Muscle layer of duodenum (tissue), 2 donors: Measurements from ENCODE around the gene ETFA.
"Not testable (repeated sequence)": the region's sequence is repeated elsewhere in the genome, so short reads cannot be mapped to it uniquely, and the experiment has no call there.

ENCODE experiments used
- H3K27ac ChIP-seq: one replicate; pipeline ENCODE4 v1.7.0; 2013; ENCODE audit warnings: mild to moderate bottlenecking, low read length
- H3K27me3 ChIP-seq: one replicate; pipeline ENCODE4 v1.7.0; 2013; ENCODE audit warnings: low read depth, mild to moderate bottlenecking, control low read depth, low read length
- H3K36me3 ChIP-seq, 2 donors: one replicate each; pipeline ENCODE4 v1.7.0; 2013; ENCODE audit warnings: low read length in 2 of 2, control low read depth in 1 of 2, mild to moderate bottlenecking in 1 of 2; ENCODE audit not compliant: insufficient read depth in 2 of 2, control insufficient read depth in 1 of 2
- H3K4me1 ChIP-seq, 2 donors: one replicate each; pipeline ENCODE4 v1.7.0; 2013; ENCODE audit warnings: low read length in 2 of 2, mild to moderate bottlenecking in 2 of 2, control low read depth in 1 of 2, moderate library complexity in 1 of 2; ENCODE audit not compliant: insufficient read depth in 2 of 2, control insufficient read depth in 1 of 2
- H3K4me3 ChIP-seq, 2 donors: one replicate each; pipeline ENCODE4 v1.7.0; 2013; ENCODE audit warnings: low read length in 2 of 2, low read depth in 1 of 2, mild to moderate bottlenecking in 1 of 2
- H3K9me3 ChIP-seq, 2 donors: one replicate each; pipeline ENCODE4 v1.7.0; 2013; ENCODE audit warnings: low read length in 2 of 2, control low read depth in 1 of 2, mild to moderate bottlenecking in 1 of 2; ENCODE audit not compliant: control insufficient read depth in 1 of 2
- donor health status: healthy.

The ETFA gene

DNA sequence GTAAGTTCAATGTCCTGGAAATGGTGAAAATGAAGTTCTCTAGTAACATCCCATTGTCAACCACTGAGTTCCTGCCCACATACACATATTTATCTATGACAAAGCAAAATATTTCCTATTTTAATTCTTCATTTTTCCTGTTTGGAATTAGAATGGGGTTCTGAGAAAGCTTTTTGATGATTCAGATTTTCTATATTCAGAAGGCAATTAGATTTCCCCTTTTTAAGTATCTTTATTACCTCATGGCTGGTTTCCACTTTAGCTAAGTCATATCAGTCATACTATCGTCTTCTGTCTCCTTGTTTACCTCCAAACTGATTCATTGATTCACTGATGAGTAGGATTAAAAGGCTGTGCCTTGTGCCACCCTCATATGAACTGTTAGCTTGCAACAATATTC, 17.9 kb downstream of the ETFA start:
- Histone ChIP-seq H3K27me3 (no peaks in the 10 kb centered on the region), H3K9me3 (no peaks in the 10 kb centered on the region)

DNA sequence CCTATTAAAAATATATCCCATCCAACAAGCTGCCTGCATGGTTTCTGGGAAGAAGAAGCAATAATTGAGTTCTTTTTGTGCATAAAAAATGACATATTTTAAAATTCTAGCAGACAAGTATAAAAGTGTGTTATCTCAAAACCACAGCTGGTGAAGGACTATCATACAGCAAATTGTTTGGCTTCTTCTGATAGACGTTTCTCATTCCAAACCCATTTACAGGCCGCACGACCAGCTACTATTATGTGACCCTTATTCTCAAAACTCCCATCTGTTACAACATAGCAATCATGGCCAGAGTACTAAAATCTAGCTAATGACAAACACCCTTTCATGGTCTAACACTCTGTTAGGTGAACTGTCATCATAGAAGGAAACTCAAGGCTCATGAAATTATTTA, 21.7 kb downstream of the ETFA start:
- H3K4me3 ChIP-seq = no peak overlapping the region
- H3K36me3 ChIP-seq = peaks cover 12 to 13% of the 10 kb centered on the region in 2 donors
- no peaks in the 10 kb centered on the region for H3K27me3 ChIP-seq
- H3K4me1 ChIP-seq = peaks cover 0 to 5% of the 10 kb centered on the region in 2 donors
- H3K9me3 ChIP-seq = no peaks in the 10 kb centered on the region
- H3K27ac ChIP-seq = no peak overlapping the region

More for the DNA sequence above, 17.9 kb downstream of the ETFA start:
- Histone ChIP-seq H3K4me1 (peaks cover 0 to 5% of the 10 kb centered on the region in 2 donors), H3K36me3 (peaks cover 0 to 8% of the 10 kb centered on the region in 2 donors), H3K4me3 (no peak overlapping the region), H3K27ac (no peak overlapping the region)

DNA sequence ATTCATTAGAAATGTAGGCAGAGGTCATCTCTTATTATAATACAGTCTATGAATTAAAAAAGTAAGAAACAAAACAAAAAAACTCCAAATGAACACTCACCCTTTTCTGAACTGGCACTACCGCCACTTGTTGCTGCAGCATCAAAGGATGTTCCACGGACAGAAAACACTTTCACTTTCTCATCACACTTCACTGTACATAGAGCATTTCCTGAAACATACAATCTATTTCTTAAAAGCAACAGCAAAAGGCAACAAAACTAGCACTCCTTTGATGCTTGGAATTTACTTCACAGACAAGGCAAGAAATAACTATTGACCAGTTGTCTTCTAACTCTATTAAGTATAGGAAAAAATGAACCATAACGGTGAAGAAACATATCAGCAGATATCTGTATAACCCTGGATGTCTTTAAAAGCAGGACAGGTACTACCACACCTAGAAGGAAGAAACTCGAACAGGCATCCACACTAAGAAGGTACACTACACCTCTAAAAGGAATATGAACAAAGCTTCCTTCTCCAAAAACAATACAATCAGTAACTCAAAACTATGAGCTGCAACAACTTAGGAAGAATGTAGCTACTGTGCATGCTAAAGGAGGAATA, 24.9 kb downstream of the ETFA start:
- Histone ChIP-seq H3K4me1 (no peaks in the 10 kb centered on the region), H3K27ac (no peak overlapping the region), H3K27me3 (no peaks in the 10 kb centered on the region), H3K9me3 (no peaks in the 10 kb centered on the region), H3K4me3 (peak overlapping the region in 1 of 2 donors; percentile 31), H3K36me3 (peaks cover 29% of the 10 kb centered on the region in 2 donors)

DNA sequence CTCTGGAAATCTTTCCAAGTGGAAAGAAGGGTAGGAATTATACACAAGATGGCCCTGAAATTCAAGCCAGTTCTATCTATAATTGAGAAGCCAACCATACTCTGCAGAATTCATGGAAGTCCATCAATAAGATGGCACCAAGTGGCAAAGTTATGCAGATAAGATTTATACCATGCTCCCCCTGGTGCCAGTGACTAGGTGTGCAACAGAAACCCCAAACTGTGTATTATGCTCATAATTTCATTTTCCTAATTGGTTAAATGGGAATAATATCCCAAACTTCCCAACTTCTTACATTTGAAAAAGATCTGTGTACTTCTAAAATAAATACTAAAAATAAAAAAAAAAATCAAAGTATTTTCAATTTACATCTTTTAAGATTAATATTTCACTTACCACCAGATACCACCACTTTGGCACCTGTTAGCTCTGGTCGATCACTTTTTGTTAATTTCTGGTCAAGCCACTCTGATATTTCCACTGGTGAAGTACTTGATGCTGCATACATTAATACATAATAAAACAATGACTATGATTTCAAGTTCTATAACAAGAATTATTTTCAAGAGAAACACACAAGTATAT, 25.9 kb downstream of the ETFA start:
- Histone ChIP-seq H3K4me3 (no peak overlapping the region), H3K36me3 (peaks cover 24 to 31% of the 10 kb centered on the region in 2 donors), H3K27ac (no peak overlapping the region)

DNA sequence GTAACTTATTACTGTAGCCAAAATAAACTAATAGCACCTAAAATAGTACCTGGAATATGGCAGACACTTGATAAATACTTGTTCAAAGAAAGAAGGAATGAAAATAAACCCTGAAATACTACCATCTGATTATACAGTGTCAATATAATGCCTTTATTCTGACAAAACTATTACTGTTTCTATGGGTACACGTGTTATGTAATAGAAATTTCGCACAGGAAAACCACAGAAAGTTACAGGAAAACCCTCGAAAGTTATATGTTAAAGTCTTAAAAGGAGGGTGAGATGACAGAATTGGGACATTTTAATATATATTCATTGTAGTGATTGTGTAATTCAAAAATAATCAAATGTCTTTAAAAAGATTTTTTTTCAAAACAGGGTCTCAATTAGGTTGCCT, 28.8 kb downstream of the ETFA start:
- Histone ChIP-seq H3K27me3 (no peaks in the 10 kb centered on the region), H3K36me3 (peaks cover 29 to 52% of the 10 kb centered on the region in 2 donors), H3K9me3 (no peaks in the 10 kb centered on the region), H3K27ac (no peak overlapping the region), H3K4me1 (no peaks in the 10 kb centered on the region), H3K4me3 (no peak overlapping the region)

More for the DNA sequence above, 25.9 kb downstream of the ETFA start:
- no peaks in the 10 kb centered on the region for H3K27me3 ChIP-seq
- no peaks in the 10 kb centered on the region for H3K4me1 ChIP-seq
- H3K9me3 ChIP-seq = no peaks in the 10 kb centered on the region

DNA sequence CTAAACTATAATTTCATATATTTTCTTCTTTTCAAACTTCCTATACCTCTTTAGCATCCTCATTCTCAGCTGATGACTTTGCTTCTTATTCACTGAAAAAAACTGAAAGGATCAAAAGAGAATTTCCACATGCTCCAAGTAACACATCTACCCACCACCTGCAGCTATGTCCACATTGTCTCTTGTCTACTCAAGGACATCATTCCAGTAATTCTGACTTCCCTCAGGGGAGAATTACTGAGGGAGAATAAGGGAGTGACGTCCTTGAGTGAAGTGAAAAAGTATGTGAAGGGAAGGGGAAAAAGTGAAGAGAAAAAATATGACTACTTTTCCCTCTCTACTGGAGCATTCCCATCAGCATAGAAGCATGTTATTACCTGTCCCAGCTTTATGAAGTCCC, 32.6 kb downstream of the ETFA start:
- peaks cover 30 to 53% of the 10 kb centered on the region in 2 donors for H3K36me3 ChIP-seq

DNA sequence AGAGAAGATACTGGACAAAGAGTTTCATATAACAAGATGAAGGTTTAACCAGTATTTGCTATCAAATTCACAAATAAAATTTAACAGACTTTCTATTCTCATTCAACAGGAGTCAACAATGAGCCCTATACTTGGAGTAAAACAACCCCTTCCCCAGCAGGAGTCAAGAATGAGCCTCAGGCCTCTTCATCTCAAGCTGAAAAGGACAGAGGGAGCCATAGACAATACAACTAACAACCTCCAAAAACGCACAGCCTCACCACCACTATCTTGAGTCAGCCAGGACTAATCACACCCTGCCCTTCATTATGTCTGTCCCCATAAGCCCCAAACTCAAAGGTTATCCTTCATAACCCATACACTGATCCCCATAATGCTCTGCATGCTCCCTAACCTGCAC, 36.4 kb downstream of the ETFA start:
- no peak overlapping the region for H3K4me3 ChIP-seq
- no peaks in the 10 kb centered on the region for H3K4me1 ChIP-seq
- no peak overlapping the region for H3K27ac ChIP-seq
- H3K27me3 ChIP-seq = no peaks in the 10 kb centered on the region
- H3K36me3 ChIP-seq = peaks cover 23 to 56% of the 10 kb centered on the region in 2 donors
- H3K9me3 ChIP-seq = no peaks in the 10 kb centered on the region

More for the DNA sequence above, 32.6 kb downstream of the ETFA start:
- Histone ChIP-seq H3K9me3 (no peaks in the 10 kb centered on the region), H3K27me3 (no peaks in the 10 kb centered on the region), H3K4me1 (no peaks in the 10 kb centered on the region), H3K27ac (no peak overlapping the region), H3K4me3 (no peak overlapping the region)

DNA sequence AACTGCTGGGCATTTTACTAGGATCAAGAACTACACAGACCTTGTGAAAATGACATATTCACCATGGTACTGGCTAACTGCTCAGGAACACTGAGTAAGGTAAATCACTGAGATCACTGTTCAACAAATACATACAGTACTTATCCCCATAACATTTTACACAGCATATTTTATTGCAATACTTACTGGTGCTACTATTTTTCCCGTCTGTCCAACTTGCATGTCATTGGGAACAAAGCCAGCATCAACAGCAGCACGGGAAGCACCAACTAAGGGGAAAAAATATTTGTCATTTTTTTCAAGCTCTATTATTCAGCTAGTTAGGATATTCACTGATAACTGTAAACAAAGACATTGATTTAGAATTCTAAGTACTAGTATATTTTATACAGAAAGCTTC, 37.0 kb downstream of the ETFA start:
- Histone ChIP-seq H3K4me3 (no peak overlapping the region), H3K9me3 (no peaks in the 10 kb centered on the region), H3K4me1 (no peaks in the 10 kb centered on the region), H3K36me3 (peaks cover 23 to 54% of the 10 kb centered on the region in 2 donors), H3K27ac (no peak overlapping the region), H3K27me3 (no peaks in the 10 kb centered on the region)

DNA sequence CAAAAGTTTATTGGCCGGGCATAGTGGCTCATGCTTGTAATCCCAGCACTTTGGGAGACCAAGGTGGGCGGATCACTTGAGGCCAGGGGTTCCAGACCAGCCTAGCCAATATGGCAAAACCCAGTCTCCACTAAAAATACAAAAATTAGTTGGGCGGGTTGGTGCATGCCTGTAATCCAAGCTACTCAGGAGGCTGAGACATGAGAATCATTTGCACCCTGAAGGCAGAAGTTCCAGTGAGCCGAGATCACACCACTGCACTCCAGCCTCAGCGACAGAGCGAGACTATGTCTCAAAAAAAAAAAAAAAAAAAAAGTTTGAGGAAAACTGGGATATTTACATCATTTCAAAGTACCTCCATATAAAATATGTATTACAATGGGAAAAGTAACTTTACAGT, 40.4 kb downstream of the ETFA start:
- Histone ChIP-seq H3K36me3 (peaks cover 21 to 52% of the 10 kb centered on the region in 2 donors), H3K4me3 (no peak overlapping the region), H3K9me3 (no peaks in the 10 kb centered on the region), H3K27ac (no peak overlapping the region), H3K4me1 (no peaks in the 10 kb centered on the region), H3K27me3 (no peaks in the 10 kb centered on the region)

DNA sequence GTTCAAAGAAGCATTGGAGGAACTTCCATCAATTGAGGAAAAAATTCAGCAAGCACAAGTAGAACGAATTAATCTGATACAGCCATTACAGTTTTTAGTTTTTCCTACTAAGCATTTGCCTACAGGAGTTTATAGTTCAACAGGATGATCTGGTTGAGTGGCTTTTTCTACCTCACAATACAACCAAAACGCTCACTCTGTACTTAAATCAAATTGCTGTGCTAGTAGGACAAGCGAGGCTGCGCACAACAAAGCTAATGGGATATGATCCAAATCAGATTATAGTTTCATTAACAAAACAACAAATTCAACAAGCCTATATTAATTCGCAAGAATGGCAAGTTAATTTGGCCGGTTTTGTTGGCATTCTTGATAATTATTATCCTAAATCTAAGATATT, 44.2 kb downstream of the ETFA start:
- H3K4me1 ChIP-seq = no peaks in the 10 kb centered on the region
- no peak overlapping the region for H3K27ac ChIP-seq
- H3K36me3 ChIP-seq = peaks cover 32 to 80% of the 10 kb centered on the region in 2 donors
- peaks cover 7 to 9% of the 10 kb centered on the region in 2 donors for H3K9me3 ChIP-seq
- no peaks in the 10 kb centered on the region for H3K27me3 ChIP-seq
- no peak overlapping the region for H3K4me3 ChIP-seq

DNA sequence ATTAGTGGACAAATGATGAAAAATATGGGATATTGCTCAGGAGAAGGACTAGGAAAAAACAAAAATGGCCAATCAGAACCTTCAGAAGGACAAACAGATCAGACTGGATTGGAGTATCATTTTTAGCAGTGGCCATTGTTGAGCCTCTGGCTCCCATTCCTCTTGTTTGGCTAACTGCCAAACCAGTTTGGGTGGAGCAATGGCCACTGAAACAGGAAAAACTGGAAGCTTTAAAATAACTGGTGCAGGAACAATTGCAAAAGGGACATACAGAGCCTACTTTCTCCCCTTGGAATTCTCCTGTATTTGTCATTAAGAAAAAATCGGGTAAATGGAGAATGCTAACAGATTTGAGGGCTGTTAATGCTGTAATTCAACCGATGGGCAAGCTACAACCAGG, 45.5 kb downstream of the ETFA start:
- H3K4me1 ChIP-seq, H3K9me3 ChIP-seq, H3K4me3 ChIP-seq, H3K27ac ChIP-seq, H3K27me3 ChIP-seq: not testable (repeated sequence)
- H3K36me3 ChIP-seq = peaks cover 32 to 85% of the 10 kb centered on the region in 2 donors
